KOPT-K1 (cell line): ENCODE results near the gene ANLN.
"Not testable (repeated sequence)": the region's sequence is repeated elsewhere in the genome, so short reads cannot be mapped to it uniquely, and the experiment has no call there.

Source experiments
- H3K27ac ChIP-seq: fragments of 200-600 bp; sonication (generic); 2 replicates; pipeline ENCODE4 v1.5.1; 2016; ENCODE audit warnings: antibody characterized with exemption, mild to moderate bottlenecking, low read depth, low read length; ENCODE audit not compliant: poor library complexity, severe bottlenecking
- H3K36me3 ChIP-seq: fragments of 200-600 bp; sonication (generic); 2 replicates; pipeline ENCODE4 v1.5.1; 2017; ENCODE audit warnings: antibody characterized with exemption, mild to moderate bottlenecking, low read length, moderate library complexity; ENCODE audit not compliant: insufficient read depth
- H3K9me3 ChIP-seq: fragments of 200-600 bp; sonication (generic); 2 replicates; pipeline ENCODE4 v1.5.1; 2017; ENCODE audit warnings: antibody characterized with exemption, low read length, mild to moderate bottlenecking; ENCODE audit not compliant: insufficient read depth, poor library complexity, severe bottlenecking

Gene ANLN

DNA sequence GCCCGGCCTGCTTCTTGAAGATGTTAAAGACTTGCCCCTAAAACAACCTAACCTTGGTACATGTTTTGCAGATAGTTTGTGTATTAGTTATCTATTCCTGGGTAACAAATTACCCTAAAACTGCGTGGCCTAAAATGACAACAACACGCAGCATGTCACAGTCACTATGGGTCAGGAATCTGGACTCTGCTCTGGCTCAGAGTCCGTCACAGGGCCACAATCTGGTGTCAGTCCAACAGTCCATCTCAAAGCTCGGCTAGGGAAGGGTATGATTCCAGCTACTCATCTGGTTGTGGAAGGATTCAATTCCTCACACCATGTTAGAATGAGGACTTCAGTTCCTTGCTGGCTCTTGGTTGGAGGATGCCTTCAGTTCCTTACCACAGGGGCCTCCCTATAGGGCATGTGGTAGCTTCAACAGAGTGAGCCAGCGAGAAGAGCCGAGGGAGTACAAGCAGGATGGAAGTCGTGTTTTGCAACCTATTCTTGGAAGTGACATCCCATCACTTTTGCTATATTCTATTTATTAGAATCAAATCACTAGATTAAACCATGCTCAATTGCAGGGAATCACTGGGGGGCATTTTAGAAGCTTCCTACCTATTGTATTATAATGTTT lies 71.3 kb downstream of the ANLN start:
- Histone ChIP-seq H3K27ac (no peak overlapping the region), H3K36me3 (peaks cover under 1% of the 10 kb centered on the region; the same call in 1 of the 2 replicates)

DNA sequence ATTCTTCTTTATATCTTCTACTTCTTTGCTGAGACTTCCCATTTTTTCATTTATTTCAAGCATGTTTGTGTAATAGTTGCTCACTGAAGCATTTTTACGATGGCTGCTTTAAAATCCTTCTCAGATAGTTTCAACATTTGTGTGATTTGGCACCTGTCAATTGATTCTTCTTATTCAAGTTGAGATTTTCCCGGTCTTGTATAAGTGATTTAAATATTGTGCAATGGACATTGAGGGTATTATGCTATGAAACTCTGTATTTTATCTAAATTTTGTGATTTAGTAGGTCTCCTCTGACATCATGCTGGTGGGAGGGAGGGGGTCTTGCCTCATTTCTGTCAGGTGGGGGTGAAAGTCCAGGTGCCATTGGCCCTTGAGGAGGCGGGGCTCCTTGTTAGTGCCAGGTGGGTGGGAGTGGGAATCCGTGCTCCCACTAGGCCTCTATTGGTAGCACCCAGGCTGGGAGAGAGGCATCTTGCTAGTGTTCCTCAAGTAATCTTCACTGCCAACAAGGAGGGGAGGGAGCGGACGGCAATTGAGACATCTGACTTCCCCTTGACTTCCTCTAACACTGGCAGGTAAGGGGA lies 73.0 kb downstream of the ANLN start:
- Histone ChIP-seq H3K36me3 (no peaks in the 10 kb centered on the region), H3K9me3 (peaks cover 3% of the 10 kb centered on the region), H3K27ac (no peak overlapping the region)

More for the DNA sequence above, 71.3 kb downstream of the ANLN start:
- H3K9me3 ChIP-seq, result no peaks in the 10 kb centered on the region

DNA sequence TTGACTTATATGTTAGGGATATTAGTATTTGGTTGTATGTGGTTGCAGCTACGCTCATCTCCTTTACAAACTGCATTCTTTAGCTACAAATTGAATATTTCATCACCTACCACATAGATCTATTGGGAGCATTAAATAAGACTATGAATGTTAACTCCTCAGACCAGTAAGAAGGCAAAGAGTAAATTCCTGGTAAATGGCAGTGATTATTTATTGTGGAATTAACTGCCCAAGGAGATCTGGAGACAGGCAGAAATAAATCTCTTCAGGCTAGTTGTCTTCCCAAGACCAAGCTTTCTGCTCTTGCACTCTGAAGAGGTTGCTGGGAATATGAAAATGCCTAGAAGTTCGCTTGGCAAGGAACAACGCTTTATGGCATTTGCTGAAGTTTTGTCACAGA lies 74.6 kb downstream of the ANLN start:
- peaks cover 7% of the 10 kb centered on the region for H3K9me3 ChIP-seq
- H3K27ac ChIP-seq, result no peak overlapping the region
- H3K36me3 ChIP-seq, result no peaks in the 10 kb centered on the region

DNA sequence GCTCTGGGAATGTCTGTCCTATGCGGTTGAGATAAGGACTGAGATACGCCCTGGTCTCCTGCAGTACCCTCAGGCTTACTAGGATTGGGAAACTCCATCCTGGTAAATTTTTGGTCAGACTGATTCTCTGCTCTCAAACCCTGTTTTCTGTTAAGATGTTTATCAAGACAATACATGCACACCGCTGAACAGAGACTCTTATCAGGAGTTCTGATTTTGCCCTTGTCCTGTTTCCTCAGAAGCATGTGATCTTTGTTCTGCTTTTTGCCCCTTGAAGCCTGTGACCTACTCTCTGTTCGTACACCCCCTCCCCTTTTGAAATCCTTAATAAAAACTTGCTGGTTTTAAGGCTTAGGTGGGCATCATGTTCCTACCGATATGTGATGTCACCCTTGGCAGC lies 76.3 kb downstream of the ANLN start:
- not testable (repeated sequence) for H3K27ac ChIP-seq, H3K36me3 ChIP-seq, H3K9me3 ChIP-seq

DNA sequence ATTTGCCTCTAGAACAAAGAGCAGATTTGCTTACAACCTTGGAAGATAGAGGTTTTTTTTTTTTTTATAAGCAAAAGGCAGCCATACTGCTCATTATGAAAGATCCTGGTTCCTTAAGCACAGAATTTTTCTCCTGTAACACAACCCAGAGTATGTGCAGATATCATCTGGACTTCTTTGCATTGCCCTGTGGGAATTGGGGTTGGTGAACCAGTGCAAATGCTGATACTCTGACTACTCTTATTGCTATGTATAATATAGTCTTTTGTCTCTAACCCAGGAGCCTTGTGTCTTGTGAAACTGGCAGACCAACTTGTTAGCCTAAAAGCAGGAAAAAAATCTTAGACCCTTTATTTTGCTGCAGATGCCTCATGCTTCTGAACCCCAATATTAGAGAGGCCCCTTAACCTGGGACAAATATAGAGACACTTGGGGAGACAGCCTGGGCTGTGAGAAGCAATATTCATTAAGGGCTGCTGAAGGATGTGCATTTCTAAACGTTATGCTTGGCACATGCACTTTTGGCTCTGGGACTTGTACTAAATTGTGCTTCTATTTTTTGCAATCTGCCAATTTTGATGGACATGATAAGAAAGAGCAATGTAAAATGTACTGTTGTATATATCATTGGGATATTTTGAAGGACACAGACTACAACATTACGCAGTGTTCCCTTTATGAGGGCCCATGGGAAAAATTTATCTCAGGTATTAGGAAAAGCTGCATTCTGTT lies 78.9 kb downstream of the ANLN start:
- peaks cover 7% of the 10 kb centered on the region for H3K9me3 ChIP-seq
- no peaks in the 10 kb centered on the region for H3K36me3 ChIP-seq
- H3K27ac ChIP-seq, result no peak overlapping the region

DNA sequence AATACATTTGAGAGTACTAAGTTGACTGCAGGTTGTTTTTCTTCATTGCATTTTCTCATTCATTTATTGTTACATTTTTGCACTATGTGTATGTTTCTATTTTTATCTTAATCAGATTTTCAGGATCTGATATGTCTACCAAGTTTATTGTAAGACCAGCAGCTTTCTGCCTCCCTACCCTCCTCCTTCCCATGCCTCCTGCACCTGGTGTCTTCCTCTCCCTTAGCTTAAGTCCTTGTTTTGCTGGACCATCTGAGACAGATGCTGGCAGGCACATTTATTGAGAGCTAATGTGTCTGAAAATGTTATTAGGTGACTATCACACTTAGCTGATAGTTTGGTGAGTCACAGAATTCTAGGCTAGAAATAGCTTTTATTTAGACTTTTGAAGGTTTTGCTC lies 79.6 kb downstream of the ANLN start:
- no peak overlapping the region for H3K27ac ChIP-seq
- H3K36me3 ChIP-seq, result no peaks in the 10 kb centered on the region

DNA sequence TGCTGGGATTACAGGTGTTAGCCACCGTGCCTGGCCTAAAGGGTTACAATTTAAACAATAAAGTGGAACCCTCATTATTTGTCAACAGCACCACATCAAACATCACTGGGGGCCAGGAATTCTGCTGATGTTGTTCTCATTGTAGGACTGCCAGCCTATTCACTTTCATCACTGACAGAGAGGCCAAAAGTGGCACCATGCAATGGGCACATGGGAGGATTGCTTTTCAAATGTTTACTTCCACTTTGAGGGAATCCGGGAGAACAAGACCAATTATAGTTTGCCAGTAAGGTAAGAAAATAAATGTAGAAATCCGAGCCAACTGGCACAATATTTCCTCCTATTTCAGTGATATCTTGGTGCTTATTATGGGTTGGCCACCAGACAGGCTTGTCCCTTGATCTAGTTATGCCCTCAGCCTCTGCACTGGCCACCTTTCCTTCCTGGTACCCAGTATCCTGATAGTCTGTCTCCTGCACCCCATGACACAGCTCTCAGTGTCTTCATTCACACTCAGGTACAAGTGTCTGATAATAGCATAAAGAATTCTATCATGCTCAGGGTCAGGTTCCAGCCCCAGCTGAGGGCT lies 82.6 kb downstream of the ANLN start:
- no peak overlapping the region for H3K27ac ChIP-seq

More for the DNA sequence above, 79.6 kb downstream of the ANLN start:
- peaks cover 7% of the 10 kb centered on the region for H3K9me3 ChIP-seq

DNA sequence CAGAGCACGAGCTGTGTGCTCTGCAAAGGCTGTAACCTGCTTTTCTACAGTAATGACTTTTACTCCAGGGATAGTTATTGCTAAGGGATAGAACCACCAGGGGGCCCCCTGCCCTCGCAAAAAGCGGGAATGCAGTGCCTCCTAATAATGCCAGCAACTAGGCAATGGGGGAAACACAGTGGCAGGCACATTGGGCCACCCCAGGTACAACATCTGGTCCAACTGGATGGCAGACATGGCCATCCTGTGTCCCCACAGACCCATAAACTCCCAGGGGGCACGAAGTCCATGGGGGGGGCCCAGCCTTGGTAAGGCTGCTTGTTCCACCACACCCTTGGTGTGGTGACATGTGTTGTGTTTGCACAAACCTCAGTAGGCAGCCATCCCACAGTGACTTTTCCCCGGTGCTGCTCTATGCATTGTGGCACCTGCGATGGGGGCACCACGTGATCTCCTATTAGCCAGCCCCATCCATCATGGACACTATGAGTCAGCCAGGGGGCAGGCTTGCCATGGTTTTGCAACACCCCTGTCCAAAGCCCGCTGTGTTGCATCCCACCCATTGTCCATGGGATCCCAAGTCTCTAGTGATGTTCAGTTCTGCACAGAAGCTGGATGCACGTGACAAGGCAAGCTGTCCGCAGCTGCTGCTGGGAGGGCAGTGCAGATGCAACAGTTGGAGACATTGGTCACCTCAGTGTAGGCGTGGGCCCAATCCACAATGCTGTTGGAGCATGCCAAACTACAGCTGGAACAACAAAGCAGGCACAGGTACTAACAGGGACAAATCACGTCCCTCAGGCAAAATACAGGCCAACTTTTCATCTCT lies 84.0 kb downstream of the ANLN start:
- Histone ChIP-seq H3K27ac (peak overlapping the region; percentile 46), H3K36me3 (no peaks in the 10 kb centered on the region), H3K9me3 (no peaks in the 10 kb centered on the region)

More for the DNA sequence above, 82.6 kb downstream of the ANLN start:
- Histone ChIP-seq H3K36me3 (no peaks in the 10 kb centered on the region), H3K9me3 (peaks cover 7% of the 10 kb centered on the region)

DNA sequence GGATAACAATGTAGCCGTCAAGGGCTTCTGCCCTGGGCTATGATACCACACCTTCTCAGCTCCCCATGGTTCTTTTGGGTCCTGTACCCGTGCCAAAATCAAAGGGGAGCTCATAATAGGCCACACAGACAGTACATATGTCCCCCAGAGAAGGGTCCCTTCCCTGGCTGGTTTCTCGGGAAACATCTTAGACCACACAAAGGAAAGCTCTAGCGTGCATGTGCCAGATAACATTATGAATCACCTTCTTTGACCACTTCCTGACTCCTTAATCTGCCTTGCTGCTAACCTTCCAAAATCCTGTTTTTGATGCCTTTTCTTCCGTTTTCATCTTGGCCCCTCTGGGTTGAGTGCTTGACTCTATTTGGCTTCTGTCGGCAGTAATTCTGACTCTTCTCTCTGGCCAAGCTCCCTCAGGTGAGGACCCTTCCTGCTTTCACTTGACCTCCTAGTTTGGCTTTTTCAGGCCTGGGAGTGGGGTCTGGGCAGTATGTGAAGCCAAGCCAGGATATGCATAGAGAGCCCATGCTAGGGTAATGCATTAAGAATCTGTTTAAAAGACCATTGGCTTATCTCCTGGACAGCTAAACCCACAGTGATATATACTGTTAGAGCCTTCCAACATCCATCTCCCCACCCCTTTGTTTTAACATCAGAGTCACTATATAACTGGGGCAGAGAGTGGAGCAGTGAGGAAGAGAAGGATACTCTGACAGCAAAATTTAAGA lies 84.8 kb downstream of the ANLN start:
- no peaks in the 10 kb centered on the region for H3K36me3 ChIP-seq
- H3K9me3 ChIP-seq, result peaks cover 7% of the 10 kb centered on the region
- H3K27ac ChIP-seq, result peak overlapping the region; percentile 46

DNA sequence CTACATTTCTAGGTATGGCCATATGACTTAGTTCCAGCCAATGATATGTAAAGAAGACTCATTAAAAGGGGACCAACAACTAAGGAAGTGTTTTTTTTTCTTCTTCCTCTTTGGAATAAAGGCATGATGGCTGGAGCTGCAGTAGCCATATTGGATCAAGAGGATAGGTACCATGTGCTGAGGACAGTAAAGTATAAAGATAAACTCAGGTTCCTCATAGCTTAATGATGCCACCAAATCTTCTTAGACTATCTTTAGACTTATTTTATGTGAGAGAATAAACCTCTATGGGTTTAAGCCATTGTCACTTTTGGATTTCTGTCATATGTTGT lies 85.3 kb downstream of the ANLN start:
- Histone ChIP-seq H3K36me3 (no peaks in the 10 kb centered on the region), H3K27ac (peak overlapping the region; percentile 46), H3K9me3 (peaks cover 9% of the 10 kb centered on the region)

DNA sequence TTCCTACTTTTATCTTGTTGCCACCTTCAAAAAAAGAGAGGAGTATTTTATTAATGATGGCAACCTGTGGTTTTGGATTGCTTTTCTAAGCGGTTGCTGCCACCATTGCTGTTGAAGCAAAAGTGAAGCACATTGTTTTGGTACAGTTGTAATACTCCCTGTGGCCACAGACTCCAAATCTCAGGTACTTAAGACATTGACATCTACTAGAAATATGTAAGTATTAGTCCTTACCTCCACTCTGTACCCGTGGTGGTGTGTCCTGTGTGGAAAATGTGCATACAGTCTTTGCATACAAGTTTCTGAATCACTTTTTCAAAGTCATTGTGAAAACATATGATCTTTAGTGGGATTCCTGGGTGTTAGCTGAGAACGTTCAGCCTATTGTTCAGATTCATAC lies 85.7 kb downstream of the ANLN start:
- Histone ChIP-seq H3K9me3 (peaks cover 9% of the 10 kb centered on the region), H3K27ac (no peak overlapping the region), H3K36me3 (no peaks in the 10 kb centered on the region)

DNA sequence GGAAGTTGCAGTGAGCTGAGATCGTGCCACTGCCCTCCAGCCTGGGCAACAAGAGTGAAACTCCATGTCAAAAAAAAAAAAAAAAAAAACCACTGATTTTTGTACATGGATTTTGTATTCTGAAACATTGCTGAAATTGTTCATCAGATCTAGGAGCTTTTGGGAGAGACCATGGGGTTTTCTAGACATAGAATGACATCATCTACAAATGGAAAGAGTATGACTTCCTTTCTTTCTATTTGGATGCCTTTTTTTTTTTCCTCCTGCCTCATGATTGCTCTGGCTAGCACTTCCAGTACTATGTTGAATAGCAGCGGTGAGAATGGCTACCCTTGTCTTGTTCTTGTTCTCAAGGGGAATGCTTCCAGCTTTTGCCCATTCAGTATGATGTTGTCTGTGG lies 89.1 kb downstream of the ANLN start:
- peaks cover 9% of the 10 kb centered on the region for H3K9me3 ChIP-seq
- H3K36me3 ChIP-seq, result no peaks in the 10 kb centered on the region
- H3K27ac ChIP-seq, result no peak overlapping the region

DNA sequence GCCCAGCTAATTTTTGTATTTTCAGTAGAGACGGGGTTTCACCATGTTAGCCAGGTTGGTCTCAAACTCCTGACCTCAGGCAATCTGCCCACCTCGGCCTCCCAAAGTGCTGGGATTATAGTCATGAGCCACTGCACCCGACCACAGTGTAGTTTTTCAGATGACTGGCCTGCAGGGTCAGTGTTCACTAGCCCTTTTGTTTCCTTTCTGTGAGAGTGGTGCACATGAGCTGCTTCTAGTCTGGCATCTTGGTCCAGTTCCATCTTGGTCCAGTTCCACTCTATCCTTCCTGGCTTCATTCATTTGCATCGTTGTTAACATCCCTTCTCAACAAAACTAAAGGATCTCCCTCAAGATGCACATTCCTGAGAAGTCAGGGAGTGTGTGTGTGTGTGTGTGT lies 94.2 kb downstream of the ANLN start:
- not testable (repeated sequence) for H3K36me3 ChIP-seq, H3K9me3 ChIP-seq, H3K27ac ChIP-seq

DNA sequence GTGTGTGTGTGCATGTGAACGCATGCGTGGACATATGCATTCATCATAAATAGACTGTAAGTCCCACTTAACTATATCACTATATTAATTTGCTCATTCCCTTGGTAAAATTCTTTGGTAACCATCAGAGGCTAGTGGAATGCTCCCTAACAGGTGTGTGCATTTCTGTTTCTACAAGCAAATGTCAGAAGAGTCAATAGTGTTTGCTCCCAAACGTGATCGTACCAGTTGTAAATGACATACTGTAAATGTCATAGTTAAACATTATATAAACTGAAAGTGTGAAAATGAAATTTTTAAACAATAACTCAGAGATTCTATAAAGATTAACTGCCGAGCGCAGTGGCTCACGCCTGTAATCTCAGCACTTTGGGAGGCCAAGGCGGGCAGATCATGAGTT lies 94.6 kb downstream of the ANLN start:
- Histone ChIP-seq H3K27ac (no peak overlapping the region), H3K9me3 (peaks cover 3% of the 10 kb centered on the region), H3K36me3 (no peaks in the 10 kb centered on the region)
